PFSK-1 (cell line): ENCODE data around the gene BCL11B.

Experiments
- FOXP2 ChIP-seq: optimal IDR thresholded peaks from 2 replicates; pipeline ENCODE3; 2011; ENCODE audit warnings: borderline replicate concordance, control low read depth, inconsistent platforms; ENCODE audit not compliant: insufficient read depth; ENCODE audit errors: extremely low read length, extremely low read depth
- POLR2AphosphoS5 ChIP-seq: IDR thresholded peaks from 2 replicates; pipeline ENCODE4 v1.6.1; 2012; ENCODE audit warnings: low read depth, mild to moderate bottlenecking, control low read depth, low read length, moderate library complexity
- REST ChIP-seq, 2 experiments: IDR thresholded peaks; 2 replicates each; pipeline versions ENCODE4 v1.6.1 to v1.8.0; 2011 to 2012; ENCODE audit warnings: low read depth in 2 of 2, low read length in 2 of 2, control low read depth in 1 of 2, inconsistent platforms in 1 of 2, mild to moderate bottlenecking in 1 of 2, moderate library complexity in 1 of 2; ENCODE audit not compliant: insufficient read depth in 1 of 2
- SIN3A ChIP-seq: IDR thresholded peaks from 2 replicates; pipeline ENCODE4 v1.6.1; 2012; ENCODE audit warnings: mild to moderate bottlenecking, low read length, moderate library complexity, borderline replicate concordance; ENCODE audit not compliant: insufficient read depth
- TAF1 ChIP-seq: IDR thresholded peaks from 2 replicates; pipeline ENCODE4 v1.6.1; 2012; ENCODE audit warnings: low read length, control low read depth, borderline replicate concordance; ENCODE audit not compliant: insufficient read depth

Gene BCL11B

GRCh38 chr14:99150236-99150635 is 121.8 kb downstream of the BCL11B start:
- TF ChIP-seq TAF1 (no peak), SIN3A (no peak), REST (IDR thresholded peaks at IDR 0.05; ENCODE audit: insufficient read depth in 1 of 2, low read depth in 2 of 2, low read length in 2 of 2) (no peak), POLR2AphosphoS5 (no peak)

GRCh38 chr14:99148861-99149610 is 123.0 kb downstream of the BCL11B start:
- TF ChIP-seq SIN3A = no peak
- TF ChIP-seq FOXP2 = no peak
- no peak for TF ChIP-seq TAF1
- no peak for TF ChIP-seq REST (IDR thresholded peaks at IDR 0.05; ENCODE audit: insufficient read depth in 1 of 2, low read depth in 2 of 2, low read length in 2 of 2)
- TF ChIP-seq POLR2AphosphoS5 = no peak

- TF ChIP-seq FOXP2 = no peak
- no peak for TF ChIP-seq SIN3A
- TF ChIP-seq TAF1 = no peak
- TF ChIP-seq REST (IDR thresholded peaks at IDR 0.05; ENCODE audit: insufficient read depth in 1 of 2, low read depth in 2 of 2, low read length in 2 of 2) = no peak
- no peak for TF ChIP-seq POLR2AphosphoS5
These were observed 123.9 kb downstream of the BCL11B start for GRCh38 chr14:99148131-99148530.

GRCh38 chr14:99147366-99147740 is 124.6 kb downstream of the BCL11B start:
- TF ChIP-seq FOXP2 (no peak), REST (IDR thresholded peaks at IDR 0.05; ENCODE audit: insufficient read depth in 1 of 2, low read depth in 2 of 2, low read length in 2 of 2) (no peak), SIN3A (no peak), POLR2AphosphoS5 (no peak), TAF1 (no peak)

GRCh38 chr14:99146616-99147365 is 125.2 kb downstream of the BCL11B start:
- TF ChIP-seq FOXP2 (no peak), REST (IDR thresholded peaks at IDR 0.05; ENCODE audit: insufficient read depth in 1 of 2, low read depth in 2 of 2, low read length in 2 of 2) (no peak), POLR2AphosphoS5 (no peak), SIN3A (no peak), TAF1 (no peak)
